NCI-H526 (cell line): Measurements from ENCODE around the gene C1QTNF3.
"Not testable (repeated sequence)": the region's sequence is repeated elsewhere in the genome, so short reads cannot be mapped to it uniquely, and the experiment has no call there.

Experiments used
- DNase-seq, 2 experiments: peaks; one replicate each; lab custom pipeline; 2025; lab: John Stamatoyannopoulos, UW

C1QTNF3 gene, protein sequence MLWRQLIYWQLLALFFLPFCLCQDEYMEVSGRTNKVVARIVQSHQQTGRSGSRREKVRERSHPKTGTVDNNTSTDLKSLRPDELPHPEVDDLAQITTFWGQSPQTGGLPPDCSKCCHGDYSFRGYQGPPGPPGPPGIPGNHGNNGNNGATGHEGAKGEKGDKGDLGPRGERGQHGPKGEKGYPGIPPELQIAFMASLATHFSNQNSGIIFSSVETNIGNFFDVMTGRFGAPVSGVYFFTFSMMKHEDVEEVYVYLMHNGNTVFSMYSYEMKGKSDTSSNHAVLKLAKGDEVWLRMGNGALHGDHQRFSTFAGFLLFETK

DNA sequence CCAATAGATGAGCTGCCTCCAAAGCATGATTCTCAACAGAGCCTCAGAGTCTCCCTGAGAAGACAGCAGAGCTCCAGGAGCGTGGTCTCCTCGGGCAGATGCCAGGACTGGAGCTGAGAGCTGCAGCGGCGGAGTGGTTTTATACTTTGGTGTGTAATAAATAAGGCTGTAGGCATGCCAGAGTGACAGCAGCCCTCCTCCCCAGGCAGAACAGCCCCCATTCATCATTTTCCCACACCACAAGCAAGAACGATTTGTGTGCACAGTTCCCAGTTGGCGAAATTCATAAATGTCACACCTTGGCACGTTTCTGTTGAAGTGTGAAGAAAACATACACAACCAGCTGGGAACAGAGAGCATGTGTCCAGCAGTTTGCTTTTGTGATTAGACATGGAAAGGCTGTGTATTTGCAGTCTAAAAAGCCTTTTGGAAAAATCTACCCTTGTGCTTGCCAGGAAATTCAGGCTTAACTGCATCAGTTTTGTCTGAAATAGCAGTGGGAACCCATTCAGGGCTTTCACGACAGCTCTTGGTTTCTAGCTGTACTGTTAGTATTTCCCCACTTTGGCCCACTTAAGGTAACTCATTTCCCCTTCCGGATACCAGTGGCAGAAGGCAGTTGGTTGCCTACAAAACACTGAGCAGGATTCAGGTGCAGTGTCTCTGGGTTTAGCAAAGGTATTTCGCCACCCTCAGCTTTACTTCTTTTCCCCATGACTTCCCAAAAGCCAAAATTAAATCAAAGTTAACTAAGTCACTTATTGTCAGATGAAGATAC, at the start of gene C1QTNF3:
Gene C1QTNF3, minus strand, starts transcription at position 115 of the 778 bp plus-strand sequence. Its CDS starts 88 bp downstream, at position 27.
- DNase-seq, result no peak

DNA sequence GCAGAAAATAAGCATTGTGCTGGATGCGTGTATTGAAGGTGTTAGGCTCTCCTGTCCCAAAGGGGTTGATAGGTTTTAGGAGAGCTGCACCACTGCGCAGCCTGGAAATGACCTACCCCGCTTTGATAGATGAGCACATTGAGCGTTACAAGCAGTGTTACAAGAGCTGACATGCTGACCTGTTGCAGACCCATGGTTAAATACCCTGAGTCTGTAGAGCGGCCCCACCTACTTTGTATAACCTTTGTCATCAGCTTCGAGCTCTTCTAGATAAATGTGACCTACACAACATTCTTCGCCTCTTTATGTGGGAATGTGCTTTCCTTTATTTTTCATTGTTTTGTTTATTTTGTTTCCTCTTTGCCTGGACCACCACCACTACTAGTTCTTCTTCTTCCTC, 48.0 kb upstream of the C1QTNF3 start:
- not testable (repeated sequence) for DNase-seq

DNA sequence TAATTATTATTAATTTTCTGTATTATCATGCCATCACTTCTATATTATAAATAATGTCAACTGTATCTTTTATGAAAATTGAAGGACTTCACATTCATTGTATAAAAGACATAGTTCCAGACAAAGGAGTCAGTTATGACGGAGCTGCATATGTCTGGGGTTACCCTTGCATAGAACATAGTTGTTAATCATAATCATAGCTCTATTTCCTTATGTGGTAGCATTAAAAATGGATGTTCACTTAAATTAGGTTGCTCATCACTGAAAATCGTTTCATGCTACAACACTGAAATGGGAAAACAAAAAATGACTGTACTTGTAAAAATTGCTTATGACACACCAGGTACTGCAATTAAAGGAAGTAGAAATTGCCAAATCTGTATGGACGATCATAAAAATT, 46.8 kb upstream of the C1QTNF3 start:
- DNase-seq, result not testable (repeated sequence)

DNA sequence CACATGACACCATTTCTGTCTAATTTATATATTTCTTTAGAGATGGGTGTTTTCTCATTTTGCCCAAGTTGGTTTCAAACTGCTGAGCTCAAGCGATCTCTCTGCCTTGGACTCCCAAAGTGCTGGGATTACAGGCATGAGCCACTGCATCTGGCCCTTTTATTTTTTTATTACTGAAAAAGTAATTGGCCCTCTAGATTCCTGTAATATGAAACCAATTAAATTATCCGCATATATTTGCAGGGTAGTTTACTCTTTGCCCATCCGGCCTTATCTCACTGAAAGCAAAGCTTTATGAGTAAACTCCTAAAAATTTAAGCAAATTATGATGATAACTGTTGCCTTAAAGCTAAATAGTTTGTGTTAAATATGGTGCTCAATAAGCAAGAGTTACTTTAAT, 44.7 kb upstream of the C1QTNF3 start:
- not testable (repeated sequence) for DNase-seq

DNA sequence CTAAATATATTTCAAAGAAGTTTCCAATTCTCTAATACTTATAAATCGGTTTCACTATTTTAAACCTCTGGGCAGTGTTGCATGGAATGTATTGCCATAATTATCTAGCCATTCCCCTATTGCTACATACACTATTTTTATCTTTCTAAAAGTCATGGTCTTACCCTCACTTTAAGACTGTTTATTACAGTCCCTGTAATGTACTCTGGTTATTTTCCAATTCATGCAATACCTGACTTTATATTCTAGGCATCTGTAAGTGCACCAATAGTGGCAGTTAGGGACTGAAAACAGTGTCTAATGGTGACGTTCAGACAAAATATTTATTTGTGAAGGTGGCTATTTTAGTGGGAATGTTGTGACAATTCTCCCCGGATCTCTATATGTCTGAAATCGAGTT, 40.9 kb upstream of the C1QTNF3 start:
- DNase-seq, result not testable (repeated sequence)

DNA sequence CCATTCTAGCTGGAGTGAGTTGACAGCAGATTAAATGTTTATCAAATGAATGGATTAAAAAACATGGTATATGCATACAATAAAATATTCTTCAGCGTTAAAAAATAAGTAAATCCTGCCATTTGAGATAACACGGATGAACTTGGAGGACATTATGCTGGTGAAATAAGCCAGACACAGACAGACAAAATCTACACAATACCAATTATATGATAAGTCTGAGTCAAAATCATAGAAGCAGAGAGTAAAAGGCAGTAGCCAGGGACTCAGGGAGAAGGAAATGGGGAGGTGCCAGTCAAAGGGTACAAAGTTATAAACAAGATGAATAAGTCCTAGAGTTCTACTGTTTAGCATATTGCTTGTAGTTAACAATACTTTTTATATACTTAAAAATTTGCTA, 36.5 kb upstream of the C1QTNF3 start:
- not testable (repeated sequence) for DNase-seq

DNA sequence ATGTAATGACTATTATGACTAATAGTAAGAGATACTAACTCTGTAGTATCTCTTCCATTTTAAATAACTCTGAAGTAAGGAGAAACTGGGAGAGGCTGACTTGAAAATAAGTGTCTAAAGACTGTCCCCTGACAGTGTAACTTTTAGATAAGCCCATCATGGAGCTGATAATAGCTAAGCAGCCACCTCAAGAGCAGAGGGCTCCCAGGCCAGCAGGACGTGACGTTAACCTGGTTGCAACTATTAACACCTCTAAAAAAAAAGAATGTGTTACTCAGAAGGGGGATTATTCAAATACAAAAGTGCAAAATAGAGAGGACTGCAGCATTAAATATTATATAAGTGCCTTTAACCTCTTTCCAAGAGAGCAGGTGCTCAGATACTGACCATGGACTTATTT, 34.6 kb upstream of the C1QTNF3 start:
- not testable (repeated sequence) for DNase-seq

DNA sequence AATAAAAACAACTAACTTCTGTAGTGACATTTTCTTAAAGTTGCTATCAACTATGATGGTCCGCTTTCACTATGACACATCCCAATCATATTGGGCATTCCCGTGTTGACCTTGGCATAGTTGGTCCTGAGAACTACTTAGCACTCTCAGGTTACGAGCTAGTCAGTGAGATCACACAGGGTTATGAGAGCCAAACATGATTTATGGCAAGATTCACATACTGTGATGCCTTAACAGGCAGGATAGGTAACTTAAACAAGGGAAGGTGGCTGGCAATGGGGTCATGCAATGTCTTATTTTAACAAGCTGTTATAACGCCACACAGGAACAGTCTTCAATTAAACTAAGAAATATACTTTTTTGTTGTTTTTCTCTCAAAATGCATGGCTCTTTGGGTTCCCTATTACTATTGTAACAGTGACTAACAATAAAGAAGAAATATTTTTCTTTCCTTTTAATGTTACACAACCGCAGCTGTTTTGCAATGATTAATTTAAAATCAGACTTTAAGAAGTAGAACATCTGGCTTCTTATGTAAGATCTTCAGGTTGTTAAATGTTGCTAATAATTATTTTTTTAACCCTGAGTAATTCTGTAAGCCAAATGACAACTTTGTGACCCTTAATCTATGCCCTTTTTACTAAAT, 33.8 kb upstream of the C1QTNF3 start:
- DNase-seq, result not testable (repeated sequence)

DNA sequence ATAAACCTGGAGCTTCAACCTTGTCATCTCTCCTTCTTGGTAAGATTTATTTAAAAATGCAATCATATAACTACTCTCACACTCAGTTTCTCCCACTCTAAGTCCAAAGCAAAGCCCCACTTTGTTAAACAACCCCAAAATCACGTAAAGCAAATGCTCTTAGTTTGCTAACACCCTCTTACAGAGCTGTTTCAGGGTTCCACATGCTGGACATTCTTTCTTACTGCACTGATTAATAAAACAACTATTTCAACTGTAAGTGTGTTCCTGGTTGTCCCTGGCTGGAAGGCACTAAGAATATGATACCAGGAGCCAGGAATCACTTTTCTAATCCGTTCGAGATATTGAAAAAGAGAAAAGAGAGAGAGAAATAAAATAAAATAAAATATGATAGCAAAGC, 31.5 kb upstream of the C1QTNF3 start:
- DNase-seq, result not testable (repeated sequence)

DNA sequence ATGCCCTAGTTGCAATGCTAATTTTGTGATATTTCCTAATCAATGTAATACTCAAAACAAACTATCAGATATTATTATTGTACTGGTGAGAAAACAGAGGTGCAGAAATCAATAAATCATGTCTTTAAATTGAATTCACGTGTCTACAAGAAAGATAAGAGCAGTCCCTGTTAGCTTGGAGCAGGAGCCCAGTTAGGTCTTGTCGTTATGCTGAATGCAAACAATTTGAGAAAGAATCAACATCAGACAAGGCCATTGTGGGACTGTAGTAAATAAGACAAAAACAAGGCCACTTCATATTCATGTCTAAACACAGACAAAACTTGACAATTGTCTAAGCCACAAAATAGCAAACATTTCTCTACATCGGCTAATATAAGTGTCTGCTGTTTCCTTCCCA, 31.1 kb upstream of the C1QTNF3 start:
- not testable (repeated sequence) for DNase-seq

DNA sequence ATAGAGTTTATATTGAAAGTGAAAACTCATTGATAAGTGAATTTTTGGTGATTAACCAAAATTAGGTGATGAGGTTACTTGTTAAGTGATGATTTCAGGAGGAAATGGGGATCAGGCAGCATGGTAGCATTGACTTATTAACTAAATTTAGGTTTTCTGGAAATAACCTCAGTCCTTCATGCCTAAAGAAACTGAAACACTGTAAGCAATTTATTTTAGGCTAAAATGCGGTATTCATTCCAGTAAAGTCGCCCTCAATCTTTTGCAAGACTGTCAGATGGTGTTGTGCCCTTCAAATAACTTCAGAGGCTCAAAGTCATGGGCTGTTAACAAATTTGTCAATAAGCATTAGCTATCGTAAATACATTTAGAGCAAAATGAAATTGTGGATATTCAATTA, 27.6 kb upstream of the C1QTNF3 start:
- not testable (repeated sequence) for DNase-seq

DNA sequence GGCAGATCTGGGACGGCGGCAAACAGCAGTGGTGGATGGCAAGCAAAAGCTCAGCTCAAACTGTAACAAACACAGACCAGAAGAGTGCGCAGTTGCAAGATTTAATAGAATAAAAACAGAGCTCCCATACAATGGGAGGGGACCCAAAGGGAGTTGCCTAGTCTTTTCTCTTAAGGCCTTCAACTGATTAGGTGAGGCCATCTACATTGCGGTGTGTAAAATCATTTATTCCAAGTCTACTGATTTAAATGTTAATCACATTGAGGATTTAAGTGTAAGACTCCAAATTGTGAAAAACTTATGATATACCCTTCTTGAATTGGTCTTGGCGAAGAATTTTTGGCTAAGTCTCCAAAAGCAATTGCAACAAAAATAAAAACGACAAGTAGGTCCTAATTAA, 21.6 kb upstream of the C1QTNF3 start:
- no peak for DNase-seq

DNA sequence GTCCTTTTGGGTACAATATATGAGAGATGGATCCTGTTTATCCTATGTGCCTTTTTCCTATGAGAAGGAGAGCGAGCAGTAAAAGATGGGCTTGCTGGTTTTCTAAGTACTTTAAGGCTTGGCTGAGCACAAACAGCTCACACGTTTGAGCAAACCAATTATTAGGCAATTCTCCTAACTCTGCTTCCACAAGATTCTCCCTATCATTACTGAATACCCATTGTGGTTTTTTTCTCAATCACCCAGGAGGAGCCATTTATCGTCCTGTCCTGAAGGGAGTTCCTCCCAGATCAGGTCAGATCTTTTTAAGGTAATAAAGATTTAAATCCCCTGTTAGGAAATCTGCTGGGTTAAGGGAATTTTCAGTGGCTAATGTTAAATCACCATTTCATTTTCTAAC, 19.4 kb upstream of the C1QTNF3 start:
- no peak for DNase-seq

DNA sequence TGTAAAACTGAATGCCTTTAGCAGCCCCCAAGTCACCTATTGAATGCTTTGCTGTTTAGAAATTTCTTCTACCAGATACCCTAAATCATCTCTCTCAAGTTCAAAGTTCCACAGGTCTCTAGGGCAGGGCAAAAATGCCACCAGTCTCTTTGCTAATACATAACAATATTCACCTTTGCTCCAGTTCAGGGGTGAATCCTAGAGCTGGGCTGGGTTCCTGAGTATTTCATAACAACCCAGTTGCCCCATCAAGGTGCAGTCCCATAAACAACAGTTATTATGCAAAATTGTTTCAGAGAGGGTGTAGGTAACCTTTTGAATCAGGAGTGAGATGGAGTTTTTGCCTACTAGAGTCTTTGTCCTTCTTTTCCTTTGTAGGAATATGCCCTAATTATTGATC, 19.0 kb upstream of the C1QTNF3 start:
- DNase-seq, result no peak

DNA sequence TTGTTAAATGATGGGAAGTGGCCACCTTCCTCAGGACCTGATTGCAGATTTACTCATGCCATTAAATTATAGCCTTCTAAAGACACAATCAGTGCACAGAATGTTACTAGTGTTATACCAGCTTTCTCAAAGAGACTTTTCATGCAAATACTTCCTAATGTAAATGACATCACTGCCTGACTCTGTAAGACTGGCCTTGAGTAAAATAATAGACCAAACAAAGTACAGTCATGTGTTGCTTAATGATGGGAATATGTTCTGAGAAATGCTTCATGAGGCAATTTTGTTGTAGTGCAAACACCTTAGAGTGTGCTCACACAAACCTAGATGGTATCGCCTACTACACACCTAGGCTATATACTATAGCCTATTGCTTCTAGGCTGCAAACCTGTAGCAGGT, 17.0 kb upstream of the C1QTNF3 start:
- no peak for DNase-seq

DNA sequence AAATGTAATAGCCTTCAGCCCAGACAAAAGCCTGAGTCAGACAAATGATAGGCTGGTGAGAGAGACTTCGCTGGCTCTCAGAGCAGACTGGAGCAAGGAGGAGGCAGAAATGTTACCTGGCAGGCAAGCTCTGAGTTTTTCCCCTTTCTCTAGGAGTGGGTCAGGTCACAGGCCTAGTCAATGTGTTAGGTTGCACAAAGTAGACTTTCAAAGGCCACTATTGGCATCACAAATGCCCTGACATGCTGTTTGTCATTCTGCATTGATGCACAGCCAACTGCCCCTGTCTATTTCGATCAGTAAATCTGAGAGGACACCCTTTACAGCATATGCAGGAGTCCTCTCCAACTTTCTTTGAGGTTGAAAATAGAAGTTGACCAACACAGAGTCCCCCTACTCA, 15.5 kb upstream of the C1QTNF3 start:
- DNase-seq, result no peak

DNA sequence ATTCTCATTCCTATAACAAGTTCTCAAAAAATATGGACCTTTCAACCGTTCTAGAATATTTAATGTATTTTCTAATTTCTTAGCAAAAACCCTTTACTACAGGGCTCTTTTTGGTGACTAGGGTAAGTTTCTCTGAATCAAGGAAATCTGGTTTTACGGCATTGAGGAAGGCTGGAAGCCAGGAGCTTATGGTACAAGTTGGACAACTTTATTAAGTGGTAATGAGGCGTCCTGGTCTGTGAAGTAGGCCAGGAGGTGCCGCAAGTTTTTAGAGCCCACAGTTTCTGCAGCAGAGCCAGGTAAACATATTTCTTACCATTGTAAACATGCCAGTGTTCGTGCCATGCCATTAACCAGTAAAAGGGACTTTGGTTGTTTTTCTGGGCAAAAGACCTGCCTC, 14.6 kb upstream of the C1QTNF3 start:
- no peak for DNase-seq

DNA sequence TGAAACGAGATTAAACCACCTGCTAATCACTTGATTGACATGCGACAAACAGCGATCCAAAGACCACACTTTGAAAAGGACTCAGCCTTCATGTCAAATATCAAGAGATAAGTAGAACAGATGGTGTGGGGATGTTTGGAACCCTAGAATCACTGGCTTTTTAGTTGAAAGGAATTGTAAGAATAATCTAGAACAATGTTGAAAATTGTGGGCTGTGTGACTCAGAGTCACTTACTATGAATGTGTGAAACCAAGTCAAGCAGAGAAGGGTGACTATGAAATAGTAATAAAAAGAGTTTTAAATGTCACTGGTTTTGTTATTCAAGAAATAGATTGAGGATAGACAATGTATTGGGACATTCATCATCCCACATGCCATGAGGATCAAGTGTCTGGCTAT, 14.1 kb upstream of the C1QTNF3 start:
- no peak for DNase-seq

DNA sequence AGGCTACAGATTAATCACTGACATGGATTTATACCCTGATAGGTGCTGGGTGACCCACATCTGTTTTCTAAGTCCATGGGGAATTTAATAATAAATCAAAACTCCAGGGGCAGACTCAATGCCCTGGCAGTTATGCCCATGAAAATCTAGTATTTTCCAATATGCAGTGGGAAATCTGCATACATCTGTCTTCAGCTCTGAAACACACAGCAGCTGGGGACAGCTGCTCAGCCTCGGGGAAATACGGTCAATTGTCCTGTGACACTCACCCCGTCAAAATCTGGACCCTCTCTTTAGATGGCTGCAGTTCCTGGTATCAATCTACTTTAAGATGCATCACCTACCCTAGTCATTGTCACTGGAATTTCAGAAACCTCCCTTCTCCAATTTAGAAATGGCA, 12.7 kb upstream of the C1QTNF3 start:
- DNase-seq, result no peak

DNA sequence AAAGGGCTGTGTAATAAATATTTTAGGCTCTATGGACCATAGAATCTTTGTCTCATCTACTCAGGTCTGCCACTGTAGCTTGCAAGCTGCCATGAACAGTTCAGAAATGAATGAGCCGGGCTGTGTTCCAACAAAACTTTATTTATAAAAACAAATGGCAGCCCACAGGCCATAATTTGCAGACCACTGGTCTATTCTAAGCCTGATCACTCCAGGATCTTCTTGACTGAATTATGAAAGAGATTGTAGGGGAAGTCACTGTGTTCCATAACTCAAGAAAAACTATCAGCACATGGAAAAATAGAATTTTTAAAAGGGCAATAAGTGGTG, 11.4 kb upstream of the C1QTNF3 start:
- no peak for DNase-seq

DNA sequence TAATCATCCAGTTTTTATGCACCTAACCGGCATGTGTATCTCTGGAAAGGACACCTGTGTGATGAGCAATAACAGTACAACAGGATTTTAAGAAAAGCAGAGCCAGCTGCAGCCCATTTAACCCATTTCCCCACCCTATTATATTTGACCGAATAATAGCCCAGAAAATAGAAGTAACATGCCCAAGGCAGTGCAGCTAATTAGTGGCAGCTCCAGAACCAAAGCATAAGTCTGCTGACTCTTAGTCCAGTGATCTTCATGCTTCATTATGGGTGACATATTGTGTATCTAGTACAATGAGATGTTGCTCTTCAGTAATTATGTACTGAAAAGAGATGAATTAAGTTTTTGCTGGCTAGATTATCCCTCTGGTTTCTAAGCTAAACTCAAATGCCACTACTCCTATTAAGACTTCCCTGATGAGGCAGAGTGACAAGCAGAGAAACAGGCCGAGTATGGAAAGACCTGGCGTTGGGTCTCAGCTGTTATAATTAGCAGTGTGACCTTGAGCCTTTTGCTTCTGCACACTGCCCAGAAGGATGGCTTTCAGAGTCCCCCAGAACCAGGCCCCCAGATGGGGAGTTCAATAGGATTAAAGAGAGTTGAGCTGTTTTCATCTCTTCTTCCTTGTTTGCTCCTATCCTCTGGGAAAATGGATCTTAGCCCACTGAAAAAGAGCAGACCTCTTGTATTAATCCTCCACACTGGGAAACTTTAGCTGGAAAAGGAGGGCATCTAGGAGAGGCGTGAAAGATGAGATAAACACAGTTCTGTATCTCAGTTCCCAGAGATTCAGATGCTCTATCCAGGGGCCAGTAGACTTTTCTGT, 10.8 kb upstream of the C1QTNF3 start:
- DNase-seq, result no peak

DNA sequence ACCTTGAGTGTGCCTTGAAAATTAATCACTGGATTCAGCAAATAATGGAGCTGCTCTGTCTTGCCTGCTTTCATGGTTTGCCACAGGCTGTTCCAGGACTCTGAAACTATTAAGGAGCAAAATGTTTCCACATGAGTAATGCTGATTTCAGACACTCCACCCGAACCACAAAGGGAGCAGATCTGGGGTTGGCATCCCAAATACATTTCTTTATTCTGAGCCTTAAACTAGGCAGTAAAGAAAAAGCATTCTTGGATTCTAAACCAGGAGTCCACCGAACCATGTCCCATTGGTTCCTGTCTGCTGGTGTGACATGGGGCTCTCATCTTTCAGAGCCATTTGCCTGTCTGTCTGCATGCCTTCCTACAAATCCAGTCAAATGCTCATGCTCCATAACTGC, 10.1 kb upstream of the C1QTNF3 start:
- no peak for DNase-seq
